ENCODE measurements around the gene IFNA10.
"Not testable (repeated sequence)": the region's sequence is repeated elsewhere in the genome, so short reads cannot be mapped to it uniquely, and the experiment has no call there.

The IFNA10 gene

DNA sequence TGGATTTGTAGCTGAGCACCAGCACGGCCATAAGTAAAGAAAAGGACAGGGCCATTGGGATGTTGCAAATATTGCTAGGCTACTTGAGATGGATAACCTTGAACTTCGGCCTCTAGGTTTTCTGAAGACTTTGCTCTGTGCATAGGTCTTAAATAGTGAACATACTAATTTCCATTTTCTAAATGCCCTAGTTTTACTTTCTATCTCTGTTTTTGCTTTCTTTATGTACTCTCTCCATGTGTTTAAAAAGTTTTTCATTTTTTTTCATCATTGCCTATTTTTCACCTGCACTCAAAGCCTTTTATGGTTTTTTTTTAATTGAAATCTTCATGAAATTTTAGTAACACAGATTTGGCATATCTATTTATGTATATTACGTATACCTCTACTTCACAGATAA, at the start of gene IFNA10:
IFNA10 (minus strand) TSS at position 101 of the 400 bp plus-strand sequence; CDS start at position 55, 46 bp downstream.
- not testable (repeated sequence) for H3K4me3 ChIP-seq (ENCODE audit: low read depth, low read length); DNase-seq (ENCODE audit: low read depth)

DNA sequence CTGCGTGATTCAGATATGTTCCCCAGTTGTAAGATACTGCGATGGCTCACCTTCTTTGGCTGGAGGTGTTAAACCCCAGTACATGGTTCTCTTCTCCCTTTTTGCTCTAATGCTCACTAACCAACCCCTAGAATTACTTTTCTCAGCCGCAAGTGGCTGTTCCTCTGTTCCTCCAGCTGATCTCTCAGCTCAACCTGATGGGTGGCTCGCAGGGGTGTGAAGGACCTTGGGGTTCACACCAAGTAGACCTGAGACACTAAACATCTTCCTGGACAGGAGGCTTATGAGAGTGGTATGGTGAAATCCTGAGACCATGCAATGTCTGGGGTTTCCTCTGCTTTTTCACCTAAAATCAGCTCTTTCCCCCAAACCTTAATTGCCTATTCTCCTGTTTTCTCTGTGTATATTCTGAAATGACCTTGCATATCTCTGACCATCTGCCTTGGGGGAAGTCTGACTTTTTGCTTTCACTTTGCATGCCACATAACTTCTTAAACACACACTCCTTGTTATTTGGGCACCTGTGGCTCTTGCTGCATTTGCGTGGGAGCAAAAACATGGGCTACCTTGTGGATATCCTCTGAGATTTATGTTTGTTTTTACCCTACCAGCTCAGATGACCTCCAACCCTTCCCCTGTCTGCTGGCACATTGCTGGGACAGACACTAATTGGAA, 48.7 kb upstream of the IFNA10 start:
- DNase-seq (ENCODE audit: low read depth) = no peak
- TF ChIP-seq MYC (IDR thresholded peaks at IDR 0.05; ENCODE audit: low read depth, low read length) = no peak
- no peak for TF ChIP-seq MAX (IDR thresholded peaks at IDR 0.05; ENCODE audit: low read depth, low read length)
- TF ChIP-seq, protein P1, sequence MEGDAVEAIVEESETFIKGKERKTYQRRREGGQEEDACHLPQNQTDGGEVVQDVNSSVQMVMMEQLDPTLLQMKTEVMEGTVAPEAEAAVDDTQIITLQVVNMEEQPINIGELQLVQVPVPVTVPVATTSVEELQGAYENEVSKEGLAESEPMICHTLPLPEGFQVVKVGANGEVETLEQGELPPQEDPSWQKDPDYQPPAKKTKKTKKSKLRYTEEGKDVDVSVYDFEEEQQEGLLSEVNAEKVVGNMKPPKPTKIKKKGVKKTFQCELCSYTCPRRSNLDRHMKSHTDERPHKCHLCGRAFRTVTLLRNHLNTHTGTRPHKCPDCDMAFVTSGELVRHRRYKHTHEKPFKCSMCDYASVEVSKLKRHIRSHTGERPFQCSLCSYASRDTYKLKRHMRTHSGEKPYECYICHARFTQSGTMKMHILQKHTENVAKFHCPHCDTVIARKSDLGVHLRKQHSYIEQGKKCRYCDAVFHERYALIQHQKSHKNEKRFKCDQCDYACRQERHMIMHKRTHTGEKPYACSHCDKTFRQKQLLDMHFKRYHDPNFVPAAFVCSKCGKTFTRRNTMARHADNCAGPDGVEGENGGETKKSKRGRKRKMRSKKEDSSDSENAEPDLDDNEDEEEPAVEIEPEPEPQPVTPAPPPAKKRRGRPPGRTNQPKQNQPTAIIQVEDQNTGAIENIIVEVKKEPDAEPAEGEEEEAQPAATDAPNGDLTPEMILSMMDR (IDR thresholded peaks at IDR 0.05; ENCODE audit: low read depth, low read length) = no peak
- TF ChIP-seq POLR2A (IDR thresholded peaks at IDR 0.05; ENCODE audit: extremely low read depth, insufficient read length) = no peak
- no peak overlapping the region for H3K4me3 ChIP-seq (ENCODE audit: low read depth, low read length)

DNA sequence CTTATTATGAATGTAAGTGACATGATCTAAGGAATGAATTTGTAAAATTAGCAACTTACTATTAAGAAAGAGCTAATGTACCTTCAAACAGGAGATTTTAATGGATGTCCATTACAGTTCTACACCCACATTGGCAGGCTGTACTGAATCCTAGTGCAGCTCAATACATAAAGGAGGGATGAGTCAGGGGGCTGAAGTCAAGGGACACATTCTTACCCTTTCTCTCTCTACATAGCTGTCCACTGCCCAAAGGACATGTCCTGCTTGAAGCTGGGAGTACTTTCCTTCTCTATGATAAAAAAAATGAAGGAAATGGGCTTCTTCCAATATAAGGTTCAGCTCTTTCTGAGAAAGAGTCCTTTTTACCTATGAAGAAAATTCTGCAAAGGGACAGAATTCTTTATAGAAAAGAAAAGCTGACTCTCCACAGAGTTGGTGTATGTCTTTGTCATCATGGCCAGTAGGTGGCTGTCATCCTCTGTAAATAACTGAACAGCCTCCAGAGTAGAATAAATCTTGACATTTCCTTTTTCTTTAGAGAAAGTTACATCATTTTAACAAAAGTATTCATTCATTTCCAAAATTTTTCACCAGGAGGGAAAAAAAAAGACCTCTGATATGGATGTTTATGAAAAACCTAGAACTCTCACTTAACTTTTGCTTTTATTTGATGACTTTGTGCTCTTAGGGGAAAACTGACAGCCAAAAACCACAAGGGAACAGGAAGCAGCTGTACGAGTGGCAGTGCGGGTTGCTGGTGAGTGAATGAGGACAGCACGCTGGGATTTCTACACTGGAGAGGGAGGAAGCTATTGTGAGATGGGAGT, 46.0 kb upstream of the IFNA10 start:
- TF ChIP-seq, protein P1 (IDR thresholded peaks at IDR 0.05; ENCODE audit: low read depth, low read length) = peak; percentile 76
- peak; percentile 42 for TF ChIP-seq MAX (IDR thresholded peaks at IDR 0.05; ENCODE audit: low read depth, low read length)
- TF ChIP-seq MYC (IDR thresholded peaks at IDR 0.05; ENCODE audit: low read depth, low read length) = peak; percentile 43
- TF ChIP-seq POLR2A (IDR thresholded peaks at IDR 0.05; ENCODE audit: extremely low read depth, insufficient read length) = no peak
- DNase-seq (ENCODE audit: low read depth) = peak; percentile 88
- no peak overlapping the region for H3K4me3 ChIP-seq (ENCODE audit: low read depth, low read length)

DNA sequence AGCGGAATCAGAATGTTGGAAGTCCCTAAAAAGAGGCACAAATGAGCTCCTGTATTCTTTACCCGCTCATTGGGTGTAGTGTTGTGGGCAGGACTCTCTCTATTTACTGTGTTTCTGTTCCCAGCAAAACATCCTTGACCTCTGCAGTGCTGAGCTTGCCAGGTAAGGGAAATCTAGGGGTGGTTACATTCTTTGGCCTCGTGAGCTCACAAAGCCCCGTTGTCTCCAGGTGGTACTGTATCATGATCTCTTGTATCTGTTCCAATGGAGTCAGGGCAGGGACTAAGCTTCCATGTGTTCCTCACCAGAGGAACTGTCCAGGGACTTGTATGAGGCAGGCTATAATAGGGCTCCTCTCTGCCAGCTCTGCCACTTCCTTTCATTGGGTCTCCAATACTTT, 44.7 kb upstream of the IFNA10 start:
- H3K4me3 ChIP-seq (ENCODE audit: low read depth, low read length) = no peak overlapping the region
- DNase-seq (ENCODE audit: low read depth) = no peak
- TF ChIP-seq MYC (IDR thresholded peaks at IDR 0.05; ENCODE audit: low read depth, low read length) (no peak), MAX (IDR thresholded peaks at IDR 0.05; ENCODE audit: low read depth, low read length) (no peak), POLR2A (IDR thresholded peaks at IDR 0.05; ENCODE audit: extremely low read depth, insufficient read length) (no peak)
- TF ChIP-seq, protein P1 (IDR thresholded peaks at IDR 0.05; ENCODE audit: low read depth, low read length) = no peak

DNA sequence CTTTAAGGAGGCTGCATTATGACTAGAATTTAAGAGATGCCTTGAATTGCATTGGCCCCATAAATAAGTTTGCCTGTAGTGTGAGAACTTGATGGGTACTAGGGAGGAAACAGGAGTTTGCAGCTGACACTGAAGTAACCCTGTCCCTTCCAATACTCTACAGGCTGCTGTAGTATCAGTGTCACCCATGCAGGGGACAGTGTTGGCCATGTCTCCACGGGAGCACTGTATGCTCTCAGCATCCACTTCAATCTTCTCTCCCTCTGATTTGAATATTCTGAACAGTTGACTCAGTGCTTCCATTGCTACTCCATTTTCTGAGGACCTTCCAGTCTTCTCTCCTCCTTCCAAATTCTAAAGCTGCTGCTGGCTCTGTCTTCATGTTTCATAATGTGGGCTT, 44.2 kb upstream of the IFNA10 start:
- H3K4me3 ChIP-seq (ENCODE audit: low read depth, low read length) = no peak overlapping the region
- no peak for DNase-seq (ENCODE audit: low read depth)
- no peak for TF ChIP-seq POLR2A (IDR thresholded peaks at IDR 0.05; ENCODE audit: extremely low read depth, insufficient read length)
- TF ChIP-seq MAX (IDR thresholded peaks at IDR 0.05; ENCODE audit: low read depth, low read length) = no peak
- TF ChIP-seq MYC (IDR thresholded peaks at IDR 0.05; ENCODE audit: low read depth, low read length) = no peak
- TF ChIP-seq, protein P1 (IDR thresholded peaks at IDR 0.05; ENCODE audit: low read depth, low read length) = no peak

- TF ChIP-seq MYC (IDR thresholded peaks at IDR 0.05; ENCODE audit: low read depth, low read length) (no peak), MAX (IDR thresholded peaks at IDR 0.05; ENCODE audit: low read depth, low read length) (no peak), POLR2A (IDR thresholded peaks at IDR 0.05; ENCODE audit: extremely low read depth, insufficient read length) (no peak)
- TF ChIP-seq, protein P1 (IDR thresholded peaks at IDR 0.05; ENCODE audit: low read depth, low read length) = no peak
- no peak for DNase-seq (ENCODE audit: low read depth)
- H3K4me3 ChIP-seq (ENCODE audit: low read depth, low read length) = no peak overlapping the region
These were observed 37.9 kb upstream of the IFNA10 start for GRCh38 chr9:21244836-21245235.
